Stimulated activated CD8-positive, alpha-beta memory T cell treated with anti-CD3 and anti-CD28 coated beads, Interleukin-12 subunit alpha, Interleukin-12 subunit beta, amount 100 ng/mL, for 1 hour (primary cell): ENCODE results near the gene PALM2AKAP2.

Source experiments
- DNase-seq: peaks from one replicate; pipeline ENCODE4 v3.0.0-alpha.2; 2020; ENCODE audit warnings: low read depth

PALM2AKAP2 gene

GRCh38 chr9:109779711-109780452 is at the start of gene PALM2AKAP2:
PALM2AKAP2 (plus strand) TSS chr9:109780198; CDS start chr9:109780489, 291 bp downstream.
- no peak for DNase-seq

GRCh38 chr9:109730228-109730627 is 49.8 kb upstream of the PALM2AKAP2 start:
- DNase-seq, result no peak

GRCh38 chr9:109733690-109734089 is 46.3 kb upstream of the PALM2AKAP2 start:
- DNase-seq, result no peak

- DNase-seq, result no peak
These were observed 45.2 kb upstream of the PALM2AKAP2 start for GRCh38 chr9:109734814-109735213.

GRCh38 chr9:109735801-109736200 is 44.2 kb upstream of the PALM2AKAP2 start:
- no peak for DNase-seq

- no peak for DNase-seq
These were observed 42.7 kb upstream of the PALM2AKAP2 start for GRCh38 chr9:109737295-109737694.

- DNase-seq, result no peak
These were observed 40.2 kb upstream of the PALM2AKAP2 start for GRCh38 chr9:109739760-109740159.

GRCh38 chr9:109742776-109743348 is 37.1 kb upstream of the PALM2AKAP2 start:
- DNase-seq, result no peak

GRCh38 chr9:109743696-109744095 is 36.3 kb upstream of the PALM2AKAP2 start:
- DNase-seq, result no peak

- no peak for DNase-seq
These were observed 34.4 kb upstream of the PALM2AKAP2 start for GRCh38 chr9:109745335-109746283.

- DNase-seq, result no peak
These were observed 28.7 kb upstream of the PALM2AKAP2 start for GRCh38 chr9:109751253-109751652.

GRCh38 chr9:109753308-109753707 is 26.7 kb upstream of the PALM2AKAP2 start:
- no peak for DNase-seq

- no peak for DNase-seq
These were observed 25.0 kb upstream of the PALM2AKAP2 start for GRCh38 chr9:109755040-109755439.

GRCh38 chr9:109759589-109759988 is 20.4 kb upstream of the PALM2AKAP2 start:
- no peak for DNase-seq

GRCh38 chr9:109765278-109765677 is 14.7 kb upstream of the PALM2AKAP2 start:
- no peak for DNase-seq

- no peak for DNase-seq
These were observed 14.2 kb upstream of the PALM2AKAP2 start for GRCh38 chr9:109765830-109766229.

- no peak for DNase-seq
These were observed 13.6 kb upstream of the PALM2AKAP2 start for GRCh38 chr9:109766351-109766750.

- no peak for DNase-seq
These were observed 12.6 kb upstream of the PALM2AKAP2 start for GRCh38 chr9:109767404-109767803.

- DNase-seq, result no peak
These were observed 12.2 kb upstream of the PALM2AKAP2 start for GRCh38 chr9:109767814-109768213.

GRCh38 chr9:109769250-109769649 is 10.7 kb upstream of the PALM2AKAP2 start:
- DNase-seq, result no peak

GRCh38 chr9:109770101-109770500 is 9.9 kb upstream of the PALM2AKAP2 start:
- no peak for DNase-seq

GRCh38 chr9:109771087-109771486 is 8.9 kb upstream of the PALM2AKAP2 start:
- DNase-seq, result no peak
